Panc1 (cell line): ENCODE results near the gene TEAD4. TPM values are rescaled to one million over a fixed set of nuclear protein-coding genes. Genes with fewer than 3 reads are reported as not detected.

Experiments
- ATAC-seq: fragments of 200-7000 bp; cut with Tn5 transposase; 2 replicates; pipeline ENCODE4 v1.9.1; 2020; ENCODE audit warnings: mild to moderate bottlenecking, moderate library complexity
- BruUV-seq: library from RNA; stranded (reverse); fragments of 400-500 nt; replicated peaks from 2 replicates; lab custom pipeline; 2021; lab: Mats Ljungman, UMichigan
- CTCF ChIA-PET: fragments of 300-600 bp; sonication (Branson Sonifier 250); formaldehyde crosslinking; loops from one replicate; lab custom pipeline; 2022; ENCODE audit warnings: antibody characterized with exemption; lab: Charles Lee
- POLR2A ChIA-PET: fragments of 300-600 bp; sonication (Branson Sonifier 250); formaldehyde crosslinking; loops from one replicate; lab custom pipeline; 2022; ENCODE audit warnings: antibody characterized with exemption; lab: Charles Lee
- DNase-seq: peaks from one replicate; pipeline ENCODE4 v3.0.0-alpha.2; 2010; ENCODE audit warnings: low read depth, low spot score
- H3K27ac ChIP-seq: 2 replicates; pipeline ENCODE4 v1.5.1; 2011; ENCODE audit warnings: mild to moderate bottlenecking, low read length, inconsistent platforms
- H3K27me3 ChIP-seq: fragments of 200-500 bp; sonication (Bioruptor generic); 2 replicates; pipeline ENCODE4 v1.6.0; 2014; ENCODE audit warnings: low read length, inconsistent platforms; ENCODE audit not compliant: control insufficient read depth, insufficient read depth
- H3K36me3 ChIP-seq: fragments of 200-500 bp; sonication (Bioruptor generic); 2 replicates; pipeline ENCODE4 v1.5.1; 2014; ENCODE audit warnings: inconsistent platforms, mild to moderate bottlenecking, low read length, moderate library complexity; ENCODE audit not compliant: control insufficient read depth, insufficient read depth
- H3K4me1 ChIP-seq: 2 replicates; pipeline ENCODE4 v1.5.1; 2011; ENCODE audit warnings: inconsistent platforms, mild to moderate bottlenecking, low read length, moderate library complexity; ENCODE audit not compliant: control insufficient read depth, insufficient read depth
- H3K4me3 ChIP-seq, 2 experiments: 2 replicates each; pipeline ENCODE4 v1.5.1; 2011 to 2012; ENCODE audit warnings: low read depth in 2 of 2, low read length in 2 of 2, mild to moderate bottlenecking in 2 of 2, inconsistent platforms in 1 of 2, moderate library complexity in 1 of 2
- H3K9me3 ChIP-seq: fragments of 200-500 bp; sonication (Bioruptor generic); 2 replicates; pipeline ENCODE4 v1.5.1; 2014; ENCODE audit warnings: low read depth, mild to moderate bottlenecking, inconsistent platforms, low read length, moderate library complexity; ENCODE audit not compliant: control insufficient read depth, insufficient read depth
- POLR2AphosphoS5 ChIP-seq: IDR thresholded peaks from 2 replicates; pipeline ENCODE4 v1.6.1; 2012; ENCODE audit warnings: mild to moderate bottlenecking, low read depth, low read length, moderate library complexity
- REST ChIP-seq, 2 experiments: IDR thresholded peaks; 2 replicates each; pipeline ENCODE4 v1.6.1; 2011 to 2012; ENCODE audit warnings: low read depth in 2 of 2, control low read depth in 1 of 2, low read length in 1 of 2, mild to moderate bottlenecking in 1 of 2, moderate library complexity in 1 of 2; ENCODE audit not compliant: insufficient read depth in 1 of 2
- SIN3A ChIP-seq: IDR thresholded peaks from 2 replicates; pipeline ENCODE4 v1.6.1; 2012; ENCODE audit warnings: low read depth, mild to moderate bottlenecking, low read length, moderate library complexity, borderline replicate concordance; ENCODE audit not compliant: insufficient read depth
- TCF7L2 ChIP-seq: IDR thresholded peaks from 2 replicates; pipeline ENCODE4 v1.6.1; 2011; ENCODE audit warnings: mild to moderate bottlenecking, low read depth, low read length, inconsistent platforms
- in situ Hi-C: cut with HindIII; loops from 2 replicates; pipeline ENCODE4 v1.10.0; 2016; ENCODE audit warnings: low sequenced_read_pairs, low pct_unique_long_range_greater_than_20kb
- intact Hi-C: fragments of 100-400 bp; cut with micrococcal nuclease; formaldehyde crosslinking; loops from one replicate; pipeline ENCODE4 v1.10.0; 2022; ENCODE audit not compliant: unreplicated experiment
- total RNA-seq: library from RNA; stranded (reverse); gene quantifications from one replicate; pipeline ENCODE4 v1.2.1, GENCODE V29; 2021; ENCODE audit not compliant: unreplicated experiment
- TF ChIP-seq, protein P1 (sequence below): fragments of 450-650 bp; IDR thresholded peaks from 2 replicates; pipeline ENCODE4 v1.5.1; 2017; ENCODE audit warnings: mild to moderate bottlenecking

The TEAD4 gene
- total RNA-seq, 1 experiment from 2014 or later: 47.6 TPM

GRCh38 chr12:3032770-3033538 lies 73.8 kb downstream of the TEAD4 start:
- intact Hi-C loops: no loop called here
- Histone ChIP-seq H3K36me3 (no peaks in the 10 kb centered on the region), H3K9me3 (no peaks in the 10 kb centered on the region), H3K4me1 (no peaks in the 10 kb centered on the region), H3K27ac (no peak overlapping the region), H3K4me3 (no peak overlapping the region), H3K27me3 (no peaks in the 10 kb centered on the region)
- in situ Hi-C loops: no loop called here
- CTCF ChIA-PET: no interaction called here
- DNase-seq: no peak
- POLR2A ChIA-PET: no interaction called here
- BruUV-seq: no TSS peak
- TF ChIP-seq SIN3A (no peak), POLR2AphosphoS5 (no peak), REST (IDR thresholded peaks at IDR 0.05; ENCODE audit: insufficient read depth in 1 of 2, low read depth in 2 of 2, low read length in 1 of 2) (no peak), TCF7L2 (no peak)
- TF ChIP-seq, protein P1, sequence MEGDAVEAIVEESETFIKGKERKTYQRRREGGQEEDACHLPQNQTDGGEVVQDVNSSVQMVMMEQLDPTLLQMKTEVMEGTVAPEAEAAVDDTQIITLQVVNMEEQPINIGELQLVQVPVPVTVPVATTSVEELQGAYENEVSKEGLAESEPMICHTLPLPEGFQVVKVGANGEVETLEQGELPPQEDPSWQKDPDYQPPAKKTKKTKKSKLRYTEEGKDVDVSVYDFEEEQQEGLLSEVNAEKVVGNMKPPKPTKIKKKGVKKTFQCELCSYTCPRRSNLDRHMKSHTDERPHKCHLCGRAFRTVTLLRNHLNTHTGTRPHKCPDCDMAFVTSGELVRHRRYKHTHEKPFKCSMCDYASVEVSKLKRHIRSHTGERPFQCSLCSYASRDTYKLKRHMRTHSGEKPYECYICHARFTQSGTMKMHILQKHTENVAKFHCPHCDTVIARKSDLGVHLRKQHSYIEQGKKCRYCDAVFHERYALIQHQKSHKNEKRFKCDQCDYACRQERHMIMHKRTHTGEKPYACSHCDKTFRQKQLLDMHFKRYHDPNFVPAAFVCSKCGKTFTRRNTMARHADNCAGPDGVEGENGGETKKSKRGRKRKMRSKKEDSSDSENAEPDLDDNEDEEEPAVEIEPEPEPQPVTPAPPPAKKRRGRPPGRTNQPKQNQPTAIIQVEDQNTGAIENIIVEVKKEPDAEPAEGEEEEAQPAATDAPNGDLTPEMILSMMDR: no peak
- ATAC-seq: 0 out of 2 replicates have a peak, but pooled peaks have one; percentile 36

DNA sequence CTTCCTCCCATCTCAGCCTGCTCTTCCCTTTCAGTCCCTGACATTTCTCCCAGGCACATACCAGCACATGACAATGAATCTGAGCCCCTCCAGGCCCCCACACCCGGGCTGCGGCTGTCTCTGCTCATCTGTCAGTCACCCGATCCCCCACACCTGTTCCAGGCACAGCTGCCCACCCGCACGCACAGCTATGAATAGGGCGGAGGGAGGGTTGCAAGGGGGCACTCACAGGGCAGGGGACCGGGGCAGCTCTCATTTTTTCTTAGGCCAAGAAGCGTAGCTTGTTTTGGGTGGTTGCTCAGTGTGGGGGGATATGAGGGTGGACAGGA lies 74.3 kb downstream of the TEAD4 start:
- ChIA-PET CTCF (interaction anchor here (0.6 to 0.8 kb wide), 2 partner anchors 146 to 168 kb away, joined by 3 to 9 read pairs; no protein-coding TSS in a partner anchor), POLR2A (no interaction called here)
- Histone ChIP-seq H3K4me1 (no peaks in the 10 kb centered on the region), H3K9me3 (no peaks in the 10 kb centered on the region), H3K36me3 (no peaks in the 10 kb centered on the region), H3K27ac (no peak overlapping the region), H3K27me3 (no peaks in the 10 kb centered on the region), H3K4me3 (no peak overlapping the region)
- ATAC-seq (no peak), DNase-seq (no peak)
- TF ChIP-seq TCF7L2 (no peak), REST (IDR thresholded peaks at IDR 0.05; ENCODE audit: insufficient read depth in 1 of 2, low read depth in 2 of 2, low read length in 1 of 2) (no peak), POLR2AphosphoS5 (no peak), SIN3A (no peak)
- TF ChIP-seq, protein P1: no peak
- intact Hi-C loops: no loop called here
- in situ Hi-C loops: no loop called here
- BruUV-seq: no TSS peak
